ENCODE data around the gene MAU2. TPM values are rescaled to one million over a fixed set of nuclear protein-coding genes. Genes with fewer than 3 reads are reported as not detected.

Gene MAU2
- total and polyA plus RNA-seq, 10 of the 15 experiments (the other 5 are each of a cell fraction or from before 2014, with no cell fraction given): 1.8 to 47.2 (median 22.1) TPM

DNA sequence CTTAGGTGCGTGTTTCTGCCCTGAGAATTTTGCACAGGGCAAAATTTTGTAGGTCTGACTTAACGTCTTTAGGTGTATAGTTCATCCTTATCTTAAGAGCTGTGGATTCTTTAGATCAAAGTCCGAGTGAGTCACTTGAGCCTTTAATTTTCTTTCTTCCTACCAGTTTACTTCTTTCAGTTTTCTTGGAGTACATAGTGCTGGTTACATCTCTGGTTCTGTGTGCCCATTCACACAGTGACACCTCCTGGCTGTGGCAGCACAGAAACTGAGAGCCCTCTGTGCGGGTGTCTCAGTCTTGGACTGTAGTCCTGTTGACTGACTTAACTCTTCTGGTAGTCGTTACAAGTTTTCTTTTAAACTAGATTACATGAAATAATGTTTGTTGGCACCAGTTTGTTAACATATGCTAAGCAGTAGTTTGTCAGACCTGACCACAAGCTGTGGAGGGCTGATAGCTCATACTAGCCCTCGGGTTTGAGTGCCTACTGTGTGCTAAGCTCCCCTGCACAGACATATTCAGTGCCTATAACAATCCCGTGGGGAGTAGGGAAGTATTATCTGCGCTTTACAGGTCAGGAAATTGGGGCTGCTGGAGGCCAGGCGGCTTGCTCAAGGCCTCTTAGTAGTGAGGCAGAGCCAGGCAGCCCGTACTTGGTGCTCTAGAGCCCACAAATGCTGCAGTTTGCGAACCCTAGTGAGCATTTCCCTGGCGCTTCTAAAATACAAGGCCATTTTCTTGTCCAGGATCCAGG, 86.4 kb downstream of the MAU2 start (continued):
- no peak for TF ChIP-seq GABPA (IDR thresholded peaks at IDR 0.05; ENCODE audit: low read depth)
- TF ChIP-seq, protein P1, sequence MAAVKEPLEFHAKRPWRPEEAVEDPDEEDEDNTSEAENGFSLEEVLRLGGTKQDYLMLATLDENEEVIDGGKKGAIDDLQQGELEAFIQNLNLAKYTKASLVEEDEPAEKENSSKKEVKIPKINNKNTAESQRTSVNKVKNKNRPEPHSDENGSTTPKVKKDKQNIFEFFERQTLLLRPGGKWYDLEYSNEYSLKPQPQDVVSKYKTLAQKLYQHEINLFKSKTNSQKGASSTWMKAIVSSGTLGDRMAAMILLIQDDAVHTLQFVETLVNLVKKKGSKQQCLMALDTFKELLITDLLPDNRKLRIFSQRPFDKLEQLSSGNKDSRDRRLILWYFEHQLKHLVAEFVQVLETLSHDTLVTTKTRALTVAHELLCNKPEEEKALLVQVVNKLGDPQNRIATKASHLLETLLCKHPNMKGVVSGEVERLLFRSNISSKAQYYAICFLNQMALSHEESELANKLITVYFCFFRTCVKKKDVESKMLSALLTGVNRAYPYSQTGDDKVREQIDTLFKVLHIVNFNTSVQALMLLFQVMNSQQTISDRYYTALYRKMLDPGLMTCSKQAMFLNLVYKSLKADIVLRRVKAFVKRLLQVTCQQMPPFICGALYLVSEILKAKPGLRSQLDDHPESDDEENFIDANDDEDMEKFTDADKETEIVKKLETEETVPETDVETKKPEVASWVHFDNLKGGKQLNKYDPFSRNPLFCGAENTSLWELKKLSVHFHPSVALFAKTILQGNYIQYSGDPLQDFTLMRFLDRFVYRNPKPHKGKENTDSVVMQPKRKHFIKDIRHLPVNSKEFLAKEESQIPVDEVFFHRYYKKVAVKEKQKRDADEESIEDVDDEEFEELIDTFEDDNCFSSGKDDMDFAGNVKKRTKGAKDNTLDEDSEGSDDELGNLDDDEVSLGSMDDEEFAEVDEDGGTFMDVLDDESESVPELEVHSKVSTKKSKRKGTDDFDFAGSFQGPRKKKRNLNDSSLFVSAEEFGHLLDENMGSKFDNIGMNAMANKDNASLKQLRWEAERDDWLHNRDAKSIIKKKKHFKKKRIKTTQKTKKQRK (IDR thresholded peaks at IDR 0.05; ENCODE audit: low read depth, low read length): no peak
- TF ChIP-seq CBFB (IDR thresholded peaks at IDR 0.05; ENCODE audit: low read depth): no peak

- no peak for FAIRE-seq
- Histone ChIP-seq H3K27me3 (replicated peaks in 1 of 2; ENCODE audit: control insufficient read depth in 2 of 2, insufficient read depth in 2 of 2, low read length in 1 of 2) (no peaks in the 10 kb centered on the region), H3K79me2 (ENCODE audit: control insufficient read depth, insufficient read depth, low read length) (peaks cover 63% of the 10 kb centered on the region), H2AFZ (ENCODE audit: control insufficient read depth, low read depth, low read length) (no peak overlapping the region), H4K20me1 (ENCODE audit: control insufficient read depth, insufficient read depth) (peaks cover 16% of the 10 kb centered on the region), H3K4me2 (ENCODE audit: control insufficient read depth, insufficient read depth) (peak overlapping the region; percentile 94), H3K27ac (ENCODE audit: control insufficient read depth, insufficient read depth) (peak overlapping the region; percentile 42), H3K4me3 (peak overlapping the region; percentile 77), H3K4me1 (ENCODE audit: control insufficient read depth, insufficient read depth, low read length) (peaks cover 33% of the 10 kb centered on the region), H3K36me3 (ENCODE audit: control insufficient read depth in 2 of 2, insufficient read depth in 2 of 2, low read length in 1 of 2) (peaks cover 3 to 5% of the 10 kb centered on the region in 2 experiments; a peak in 2 of 4 replicates), H3K9me3 (replicated peaks; ENCODE audit: control insufficient read depth, insufficient read depth, low read length) (no peaks in the 10 kb centered on the region), H3K9ac (ENCODE audit: control insufficient read depth, insufficient read depth, low read length) (peak overlapping the region; percentile 48; the same call in 1 of the 2 replicates)
- in situ Hi-C loops (cut with MboI): no loop called here
- 68% methylated on average over 4 of the region's 4 CpGs for WGBS (ENCODE audit: insufficient coverage, insufficient replicate concordance, low lambda C conversion rate, missing lambda C conversion rate)
- intact Hi-C loops (cut with micrococcal nuclease; ENCODE audit: unreplicated experiment): loop anchor here (2.0 to 5.0 kb wide), 3 partner anchors 23 to 50 kb away; no protein-coding TSS in a partner anchor
- no peak for DNase-seq (ENCODE audit: low read depth, low spot score)
- no peak for ATAC-seq
- ChIA-PET POLR2A (interaction anchor here (0.6 to 1.8 kb wide), 3 partner anchors 12 to 52 kb away, joined by 4 to 9 read pairs (median 4); no protein-coding TSS in a partner anchor), SMC1A (ENCODE audit: uncharacterized antibody, unreplicated experiment) (interaction anchor here (0.9 to 8.6 kb wide), 11 partner anchors 10 to 82 kb away, joined by 3 to 57 read pairs (median 6); no protein-coding TSS in a partner anchor), RAD21 (ENCODE audit: unreplicated experiment) (interaction anchor here (1.2 to 4.0 kb wide), 7 partner anchors 22 to 82 kb away, joined by 3 to 55 read pairs (median 8); no protein-coding TSS in a partner anchor), CTCF (interaction anchor here (0.5 to 6.8 kb wide), 12 partner anchors 10 to 431 kb away, joined by 3 to 85 read pairs (median 4); no protein-coding TSS in a partner anchor)
- no TSS peak for BruUV-seq (replicated peaks)
- no peak for TF ChIP-seq FOXK2 (IDR thresholded peaks at IDR 0.05)
- TF ChIP-seq, protein P2, sequence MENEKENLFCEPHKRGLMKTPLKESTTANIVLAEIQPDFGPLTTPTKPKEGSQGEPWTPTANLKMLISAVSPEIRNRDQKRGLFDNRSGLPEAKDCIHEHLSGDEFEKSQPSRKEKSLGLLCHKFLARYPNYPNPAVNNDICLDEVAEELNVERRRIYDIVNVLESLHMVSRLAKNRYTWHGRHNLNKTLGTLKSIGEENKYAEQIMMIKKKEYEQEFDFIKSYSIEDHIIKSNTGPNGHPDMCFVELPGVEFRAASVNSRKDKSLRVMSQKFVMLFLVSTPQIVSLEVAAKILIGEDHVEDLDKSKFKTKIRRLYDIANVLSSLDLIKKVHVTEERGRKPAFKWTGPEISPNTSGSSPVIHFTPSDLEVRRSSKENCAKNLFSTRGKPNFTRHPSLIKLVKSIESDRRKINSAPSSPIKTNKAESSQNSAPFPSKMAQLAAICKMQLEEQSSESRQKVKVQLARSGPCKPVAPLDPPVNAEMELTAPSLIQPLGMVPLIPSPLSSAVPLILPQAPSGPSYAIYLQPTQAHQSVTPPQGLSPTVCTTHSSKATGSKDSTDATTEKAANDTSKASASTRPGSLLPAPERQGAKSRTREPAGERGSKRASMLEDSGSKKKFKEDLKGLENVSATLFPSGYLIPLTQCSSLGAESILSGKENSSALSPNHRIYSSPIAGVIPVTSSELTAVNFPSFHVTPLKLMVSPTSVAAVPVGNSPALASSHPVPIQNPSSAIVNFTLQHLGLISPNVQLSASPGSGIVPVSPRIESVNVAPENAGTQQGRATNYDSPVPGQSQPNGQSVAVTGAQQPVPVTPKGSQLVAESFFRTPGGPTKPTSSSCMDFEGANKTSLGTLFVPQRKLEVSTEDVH (IDR thresholded peaks at IDR 0.05; ENCODE audit: low read depth, partially characterized antibody): no peak
- TF ChIP-seq, protein P3, sequence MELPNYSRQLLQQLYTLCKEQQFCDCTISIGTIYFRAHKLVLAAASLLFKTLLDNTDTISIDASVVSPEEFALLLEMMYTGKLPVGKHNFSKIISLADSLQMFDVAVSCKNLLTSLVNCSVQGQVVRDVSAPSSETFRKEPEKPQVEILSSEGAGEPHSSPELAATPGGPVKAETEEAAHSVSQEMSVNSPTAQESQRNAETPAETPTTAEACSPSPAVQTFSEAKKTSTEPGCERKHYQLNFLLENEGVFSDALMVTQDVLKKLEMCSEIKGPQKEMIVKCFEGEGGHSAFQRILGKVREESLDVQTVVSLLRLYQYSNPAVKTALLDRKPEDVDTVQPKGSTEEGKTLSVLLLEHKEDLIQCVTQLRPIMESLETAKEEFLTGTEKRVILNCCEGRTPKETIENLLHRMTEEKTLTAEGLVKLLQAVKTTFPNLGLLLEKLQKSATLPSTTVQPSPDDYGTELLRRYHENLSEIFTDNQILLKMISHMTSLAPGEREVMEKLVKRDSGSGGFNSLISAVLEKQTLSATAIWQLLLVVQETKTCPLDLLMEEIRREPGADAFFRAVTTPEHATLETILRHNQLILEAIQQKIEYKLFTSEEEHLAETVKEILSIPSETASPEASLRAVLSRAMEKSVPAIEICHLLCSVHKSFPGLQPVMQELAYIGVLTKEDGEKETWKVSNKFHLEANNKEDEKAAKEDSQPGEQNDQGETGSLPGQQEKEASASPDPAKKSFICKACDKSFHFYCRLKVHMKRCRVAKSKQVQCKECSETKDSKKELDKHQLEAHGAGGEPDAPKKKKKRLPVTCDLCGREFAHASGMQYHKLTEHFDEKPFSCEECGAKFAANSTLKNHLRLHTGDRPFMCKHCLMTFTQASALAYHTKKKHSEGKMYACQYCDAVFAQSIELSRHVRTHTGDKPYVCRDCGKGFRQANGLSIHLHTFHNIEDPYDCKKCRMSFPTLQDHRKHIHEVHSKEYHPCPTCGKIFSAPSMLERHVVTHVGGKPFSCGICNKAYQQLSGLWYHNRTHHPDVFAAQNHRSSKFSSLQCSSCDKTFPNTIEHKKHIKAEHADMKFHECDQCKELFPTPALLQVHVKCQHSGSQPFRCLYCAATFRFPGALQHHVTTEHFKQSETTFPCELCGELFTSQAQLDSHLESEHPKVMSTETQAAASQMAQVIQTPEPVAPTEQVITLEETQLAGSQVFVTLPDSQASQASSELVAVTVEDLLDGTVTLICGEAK (IDR thresholded peaks at IDR 0.05; ENCODE audit: borderline replicate concordance): no peak
- no peak for TF ChIP-seq TCF7 (IDR thresholded peaks at IDR 0.05; ENCODE audit: borderline replicate concordance)
These were observed 87.0 kb downstream of the MAU2 start for GRCh38 chr19:19407633-19407930.
